HCT116 (cell line): ENCODE data around the gene ZFPL1. TPM values are rescaled to one million over a fixed set of nuclear protein-coding genes. Genes with fewer than 3 reads are reported as not detected.

Experiments used
- ATAC-seq: fragments of 200-7000 bp; cut with Tn5 transposase; 2 replicates; pipeline ENCODE4 v1.9.1; 2020; ENCODE audit warnings: mild to moderate bottlenecking, moderate library complexity
- BruUV-seq: library from RNA; stranded (reverse); fragments of 400-500 nt; replicated peaks from 2 replicates; lab custom pipeline; 2021; lab: Mats Ljungman, UMichigan
- CTCF ChIA-PET: fragments of 300-600 bp; sonication (Branson Sonifier 250); formaldehyde crosslinking; loops from one replicate; lab custom pipeline; 2021; ENCODE audit warnings: antibody characterized with exemption; lab: Charles Lee
- POLR2A ChIA-PET: fragments of 300-600, 350-600 bp; sonication (Branson Sonifier 250); formaldehyde crosslinking; loops from one replicate; lab custom pipeline; 2021; ENCODE audit warnings: antibody characterized with exemption; lab: Charles Lee
- RAD21 ChIA-PET, 2 experiments: fragments of 300-600 bp; sonication (Branson Sonifier 250); formaldehyde crosslinking; loops; one replicate each; lab custom pipeline; 2023; ENCODE audit warnings: low total read pairs in 2 of 2; ENCODE audit not compliant: uncharacterized antibody in 2 of 2, unreplicated experiment in 2 of 2, low non-redundant PET in 1 of 2; lab: Charles Lee
- DNase-seq: peaks from one replicate; pipeline ENCODE4 v3.0.0-alpha.2; 2010; ENCODE audit warnings: low read depth, low spot score
- H2AFZ ChIP-seq: fragments of 200-600 bp; shearing (Covaris generic), sonication (generic); 2 replicates; pipeline ENCODE4 v1.6.1; 2017; ENCODE audit warnings: low read depth, mixed run types, mixed read lengths, antibody characterized with exemption, low read length; ENCODE audit not compliant: poor library complexity, severe bottlenecking
- H3K27ac ChIP-seq: 2 replicates; pipeline ENCODE4 v1.5.1; 2012; ENCODE audit warnings: low read depth, low read length
- H3K27me3 ChIP-seq: fragments of 200-600 bp; sonication (generic); 2 replicates; pipeline ENCODE4 v1.6.1; 2016; ENCODE audit warnings: mixed run types, low read length, mixed read lengths; ENCODE audit not compliant: insufficient read depth
- H3K36me3 ChIP-seq, 2 experiments: fragments of 200-500 bp in 1 of 2; fragments of 200-600 bp in 1 of 2; sonication (Bioruptor generic) in 1 of 2; sonication (generic) in 1 of 2; 2 replicates each; pipeline versions ENCODE4 v1.5.1 to v1.6.1; 2014 to 2016; ENCODE audit warnings: low read length in 2 of 2, inconsistent platforms in 1 of 2, mixed read lengths in 1 of 2, mixed run types in 1 of 2; ENCODE audit not compliant: insufficient read depth in 2 of 2, control insufficient read depth in 1 of 2
- H3K4me1 ChIP-seq, 2 experiments: fragments of 200-600 bp in 1 of 2; sonication (generic) in 1 of 2; 2 replicates each; pipeline versions ENCODE4 v1.5.1 to v1.6.1; 2012 to 2017; ENCODE audit warnings: low read length in 2 of 2, inconsistent platforms in 1 of 2, mild to moderate bottlenecking in 1 of 2, mixed read lengths in 1 of 2, mixed run types in 1 of 2, moderate library complexity in 1 of 2; ENCODE audit not compliant: insufficient read depth in 2 of 2, control insufficient read depth in 1 of 2
- H3K4me2 ChIP-seq: fragments of 200-600 bp; sonication (generic); 2 replicates; pipeline ENCODE4 v1.6.1; 2017; ENCODE audit warnings: mixed run types, low read length, mixed read lengths
- H3K4me3 ChIP-seq, 2 experiments: fragments of 200-600 bp in 1 of 2; sonication (generic) in 1 of 2; replicated peaks in 1 of 2; 2 replicates each; pipeline ENCODE4 v1.5.1; 2011 to 2016; ENCODE audit warnings: low read length in 2 of 2, control low read depth in 1 of 2, low read depth in 1 of 2, mild to moderate bottlenecking in 1 of 2, mixed read lengths in 1 of 2, mixed run types in 1 of 2
- H3K79me2 ChIP-seq: fragments of 200-600 bp; sonication (generic); 2 replicates; pipeline ENCODE4 v1.6.1; 2017; ENCODE audit warnings: mild to moderate bottlenecking, mixed run types, low read length, moderate library complexity, mixed read lengths; ENCODE audit not compliant: insufficient read depth
- H3K9ac ChIP-seq: fragments of 200-600 bp; sonication (generic); 2 replicates; pipeline ENCODE4 v1.6.1; 2016; ENCODE audit warnings: low read length, mixed read lengths
- H3K9me2 ChIP-seq: fragments of 200-600 bp; sonication (generic), shearing (Covaris generic); 2 replicates; pipeline ENCODE4 v1.6.1; 2017; ENCODE audit warnings: mixed run types, mild to moderate bottlenecking, moderate library complexity; ENCODE audit not compliant: insufficient read depth
- H3K9me3 ChIP-seq, 2 experiments: fragments of 200-500 bp in 1 of 2; fragments of 200-600 bp in 1 of 2; sonication (Bioruptor generic) in 1 of 2; sonication (generic) in 1 of 2; 2 replicates each; pipeline ENCODE4 v1.6.1; 2014 to 2017; ENCODE audit warnings: low read length in 2 of 2, mixed read lengths in 2 of 2, inconsistent platforms in 1 of 2, low read depth in 1 of 2, mild to moderate bottlenecking in 1 of 2, mixed run types in 1 of 2, moderate library complexity in 1 of 2; ENCODE audit not compliant: control insufficient read depth in 1 of 2, insufficient read depth in 1 of 2
- H4K20me1 ChIP-seq: fragments of 200-600 bp; sonication (generic), shearing (Covaris generic); 2 replicates; pipeline ENCODE4 v1.6.1; 2017; ENCODE audit warnings: mixed run types, mild to moderate bottlenecking, moderate library complexity; ENCODE audit not compliant: insufficient read depth
- CEBPB ChIP-seq: IDR thresholded peaks from 2 replicates; pipeline ENCODE4 v1.6.1; 2012; ENCODE audit warnings: low read depth
- EZH2 ChIP-seq: fragments of 200-600 bp; sonication (generic); IDR thresholded peaks from 2 replicates; pipeline ENCODE4 v1.6.1; 2017; ENCODE audit warnings: antibody characterized with exemption, mixed run types
- EZH2phosphoT487 ChIP-seq: fragments of 200-600 bp; IDR thresholded peaks from 2 replicates; pipeline ENCODE4 v1.6.1; 2018; ENCODE audit warnings: antibody characterized with exemption, borderline replicate concordance
- POLR2A ChIP-seq: IDR thresholded peaks from 2 replicates; pipeline ENCODE4 v1.7.0; 2011; ENCODE audit warnings: borderline replicate concordance; ENCODE audit not compliant: insufficient read depth, insufficient read length; ENCODE audit errors: extremely low read depth
- POLR2AphosphoS5 ChIP-seq: IDR thresholded peaks from 2 replicates; pipeline ENCODE4 v1.6.1; 2011; ENCODE audit warnings: mild to moderate bottlenecking, low read depth, low read length, moderate library complexity
- SIN3A ChIP-seq: IDR thresholded peaks from 2 replicates; pipeline ENCODE4 v1.6.1; 2012; ENCODE audit warnings: low read depth
- SRF ChIP-seq: IDR thresholded peaks from 2 replicates; pipeline ENCODE4 v1.6.1; 2012; ENCODE audit warnings: low read depth
- TCF7L2 ChIP-seq: IDR thresholded peaks from 2 replicates; pipeline ENCODE4 v1.7.0; 2011; ENCODE audit warnings: borderline replicate concordance, inconsistent platforms; ENCODE audit not compliant: insufficient read depth, insufficient read length; ENCODE audit errors: extremely low read depth
- YY1 ChIP-seq: IDR thresholded peaks from 2 replicates; pipeline ENCODE4 v1.6.1; 2011; ENCODE audit warnings: low read length, low read depth, moderate library complexity, mild to moderate bottlenecking; ENCODE audit not compliant: insufficient replicate concordance; ENCODE audit errors: extremely low read depth
- intact Hi-C: fragments of 100-400 bp; cut with micrococcal nuclease; formaldehyde crosslinking; loops from 2 replicates; pipeline ENCODE4 v1.10.0; 2022
- total RNA-seq: library from RNA; stranded (reverse); gene quantifications from one replicate; pipeline ENCODE4 v1.2.1, GENCODE V29; 2021; ENCODE audit not compliant: unreplicated experiment
- TF ChIP-seq, protein P1 (sequence below): IDR thresholded peaks from 2 replicates; pipeline ENCODE4 v1.6.1; 2011; ENCODE audit warnings: mild to moderate bottlenecking, low read length, moderate library complexity; ENCODE audit not compliant: insufficient replicate concordance; ENCODE audit errors: extremely low read depth
- TF ChIP-seq, protein P2 (sequence below), 3 experiments: fragments of 200-600 bp in 1 of 3; sonication (generic) in 1 of 3; IDR thresholded peaks in 2 of 3; conservative IDR thresholded peaks in 1 of 3; 2 replicates each; pipeline ENCODE4 v1.5.1; 2012 to 2017; ENCODE audit warnings: low read depth in 2 of 3, low read length in 2 of 3, antibody characterized with exemption in 1 of 3, borderline replicate concordance in 1 of 3, control low read depth in 1 of 3, mild to moderate bottlenecking in 1 of 3, mixed read lengths in 1 of 3, mixed run types in 1 of 3, moderate library complexity in 1 of 3; ENCODE audit not compliant: insufficient read depth in 1 of 3
- TF ChIP-seq, protein P3 (sequence below): IDR thresholded peaks from 2 replicates; pipeline ENCODE4 v1.6.1; 2012

The ZFPL1 gene
- total RNA-seq, 1 experiment from 2014 or later: 35.3 TPM

DNA sequence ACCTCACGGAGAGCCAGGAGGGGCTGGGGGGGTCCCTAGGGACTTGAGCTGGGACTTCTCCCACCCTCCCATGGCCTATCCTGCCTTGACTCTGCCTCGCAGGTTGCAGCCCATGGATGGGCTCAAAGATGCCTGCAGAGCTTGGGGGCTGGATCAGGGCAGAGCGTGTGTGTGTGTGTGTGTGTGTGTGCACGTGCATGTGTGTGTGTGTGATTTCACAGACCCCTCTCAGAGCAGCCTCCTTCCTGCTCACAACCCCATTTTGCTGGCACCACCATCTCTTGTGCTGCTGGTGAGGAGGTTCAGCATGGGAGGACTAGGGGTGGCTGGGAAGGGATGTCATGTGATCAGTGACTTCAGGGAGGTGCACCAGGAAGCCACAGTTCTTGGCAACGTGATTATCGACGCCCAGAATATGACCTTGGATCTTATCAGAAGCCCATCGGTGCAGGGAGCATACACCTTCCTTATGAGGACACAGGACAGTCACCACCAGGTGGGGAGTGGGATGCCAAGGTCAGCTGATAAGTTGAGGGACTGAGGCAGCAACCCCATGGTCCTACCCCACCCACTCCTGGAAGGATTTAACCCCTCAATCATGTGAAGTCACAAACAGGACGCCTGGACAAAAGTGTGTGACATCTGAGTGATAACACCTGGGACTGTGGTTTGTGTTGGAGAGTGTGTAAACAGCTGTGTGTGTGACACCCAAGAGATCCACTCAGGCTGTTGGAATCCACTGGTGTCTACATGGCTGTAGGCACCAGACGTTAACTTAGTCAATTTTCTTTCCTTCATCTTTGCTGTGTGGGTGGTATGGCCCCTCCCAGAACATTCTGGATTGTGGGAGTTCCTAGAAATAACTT lies 23.8 kb upstream of the ZFPL1 start:
- Histone ChIP-seq H3K36me3 (no peaks in the 10 kb centered on the region), H3K27me3 (no peaks in the 10 kb centered on the region), H3K9me2 (no peaks in the 10 kb centered on the region), H3K9me3 (no peaks in the 10 kb centered on the region), H3K27ac (no peak overlapping the region), H3K79me2 (no peaks in the 10 kb centered on the region), H3K4me3 (no peak overlapping the region), H3K4me1 (no peaks in the 10 kb centered on the region), H3K9ac (no peak overlapping the region), H2AFZ (no peak overlapping the region), H3K4me2 (no peak overlapping the region), H4K20me1 (no peaks in the 10 kb centered on the region)
- TF ChIP-seq, protein P1, sequence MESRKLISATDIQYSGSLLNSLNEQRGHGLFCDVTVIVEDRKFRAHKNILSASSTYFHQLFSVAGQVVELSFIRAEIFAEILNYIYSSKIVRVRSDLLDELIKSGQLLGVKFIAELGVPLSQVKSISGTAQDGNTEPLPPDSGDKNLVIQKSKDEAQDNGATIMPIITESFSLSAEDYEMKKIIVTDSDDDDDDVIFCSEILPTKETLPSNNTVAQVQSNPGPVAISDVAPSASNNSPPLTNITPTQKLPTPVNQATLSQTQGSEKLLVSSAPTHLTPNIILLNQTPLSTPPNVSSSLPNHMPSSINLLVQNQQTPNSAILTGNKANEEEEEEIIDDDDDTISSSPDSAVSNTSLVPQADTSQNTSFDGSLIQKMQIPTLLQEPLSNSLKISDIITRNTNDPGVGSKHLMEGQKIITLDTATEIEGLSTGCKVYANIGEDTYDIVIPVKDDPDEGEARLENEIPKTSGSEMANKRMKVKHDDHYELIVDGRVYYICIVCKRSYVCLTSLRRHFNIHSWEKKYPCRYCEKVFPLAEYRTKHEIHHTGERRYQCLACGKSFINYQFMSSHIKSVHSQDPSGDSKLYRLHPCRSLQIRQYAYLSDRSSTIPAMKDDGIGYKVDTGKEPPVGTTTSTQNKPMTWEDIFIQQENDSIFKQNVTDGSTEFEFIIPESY: no peak
- no peak for TF ChIP-seq TCF7L2
- TF ChIP-seq, protein P2, sequence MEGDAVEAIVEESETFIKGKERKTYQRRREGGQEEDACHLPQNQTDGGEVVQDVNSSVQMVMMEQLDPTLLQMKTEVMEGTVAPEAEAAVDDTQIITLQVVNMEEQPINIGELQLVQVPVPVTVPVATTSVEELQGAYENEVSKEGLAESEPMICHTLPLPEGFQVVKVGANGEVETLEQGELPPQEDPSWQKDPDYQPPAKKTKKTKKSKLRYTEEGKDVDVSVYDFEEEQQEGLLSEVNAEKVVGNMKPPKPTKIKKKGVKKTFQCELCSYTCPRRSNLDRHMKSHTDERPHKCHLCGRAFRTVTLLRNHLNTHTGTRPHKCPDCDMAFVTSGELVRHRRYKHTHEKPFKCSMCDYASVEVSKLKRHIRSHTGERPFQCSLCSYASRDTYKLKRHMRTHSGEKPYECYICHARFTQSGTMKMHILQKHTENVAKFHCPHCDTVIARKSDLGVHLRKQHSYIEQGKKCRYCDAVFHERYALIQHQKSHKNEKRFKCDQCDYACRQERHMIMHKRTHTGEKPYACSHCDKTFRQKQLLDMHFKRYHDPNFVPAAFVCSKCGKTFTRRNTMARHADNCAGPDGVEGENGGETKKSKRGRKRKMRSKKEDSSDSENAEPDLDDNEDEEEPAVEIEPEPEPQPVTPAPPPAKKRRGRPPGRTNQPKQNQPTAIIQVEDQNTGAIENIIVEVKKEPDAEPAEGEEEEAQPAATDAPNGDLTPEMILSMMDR (IDR thresholded peaks at IDR 0.05 in 2 of 3, conservative IDR thresholded peaks at IDR 0.05 in 1 of 3; ENCODE audit: borderline replicate concordance in 1 of 3, insufficient read depth in 1 of 3, low read depth in 2 of 3, low read length in 2 of 3): no peak
- TF ChIP-seq POLR2AphosphoS5: no peak
- TF ChIP-seq SRF: no peak
- TF ChIP-seq YY1: no peak
- TF ChIP-seq, protein P3, sequence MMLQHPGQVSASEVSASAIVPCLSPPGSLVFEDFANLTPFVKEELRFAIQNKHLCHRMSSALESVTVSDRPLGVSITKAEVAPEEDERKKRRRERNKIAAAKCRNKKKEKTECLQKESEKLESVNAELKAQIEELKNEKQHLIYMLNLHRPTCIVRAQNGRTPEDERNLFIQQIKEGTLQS: no peak
- TF ChIP-seq SIN3A: no peak
- TF ChIP-seq POLR2A: no peak
- TF ChIP-seq CEBPB: no peak
- TF ChIP-seq EZH2phosphoT487: no peak
- no peak for TF ChIP-seq EZH2
- intact Hi-C loops: no loop called here
- DNase-seq (no peak), ATAC-seq (no peak)
- ChIA-PET RAD21 (no interaction called here), CTCF (no interaction called here), POLR2A (no interaction called here)
- BruUV-seq: no TSS peak
